Measurements from ENCODE around the gene PDZD2. TPM values are rescaled to one million over a fixed set of nuclear protein-coding genes. Genes with fewer than 3 reads are reported as not detected.

Gene PDZD2
- total RNA-seq, 1 donor from 2014 or later = 4.3 TPM

DNA sequence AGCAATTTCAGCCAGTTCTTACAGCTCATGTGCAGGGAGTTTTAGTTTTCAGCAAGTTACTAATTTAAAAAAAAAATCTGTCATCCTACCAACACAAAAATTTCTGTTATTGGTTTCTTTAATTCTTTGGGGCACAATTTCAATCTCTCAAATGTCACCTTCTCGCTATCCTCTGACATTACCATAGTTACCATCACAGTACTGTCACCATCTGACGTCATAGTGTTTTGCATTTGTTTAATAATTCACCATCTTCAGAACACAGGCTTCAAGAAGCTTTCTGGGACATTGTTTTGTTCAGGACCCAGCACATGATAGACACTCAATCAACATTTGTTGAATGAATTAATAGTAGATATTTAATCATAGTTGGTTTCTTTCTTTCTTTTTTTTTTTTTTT is 155.1 kb downstream of the PDZD2 start:
- Mint-ChIP-seq H3K9me3 (peaks cover 5% of the 10 kb centered on the region), H3K4me1 (ENCODE audit: unreplicated experiment) (no peaks in the 10 kb centered on the region), H3K4me3 (no peak overlapping the region), H3K27ac (no peak overlapping the region), H3K36me3 (no peaks in the 10 kb centered on the region), H3K27me3 (peaks cover 3% of the 10 kb centered on the region)
- DNase-seq (ENCODE audit: extremely low spot score, unreplicated experiment) = no peak
- TF ChIP-seq, protein P1, sequence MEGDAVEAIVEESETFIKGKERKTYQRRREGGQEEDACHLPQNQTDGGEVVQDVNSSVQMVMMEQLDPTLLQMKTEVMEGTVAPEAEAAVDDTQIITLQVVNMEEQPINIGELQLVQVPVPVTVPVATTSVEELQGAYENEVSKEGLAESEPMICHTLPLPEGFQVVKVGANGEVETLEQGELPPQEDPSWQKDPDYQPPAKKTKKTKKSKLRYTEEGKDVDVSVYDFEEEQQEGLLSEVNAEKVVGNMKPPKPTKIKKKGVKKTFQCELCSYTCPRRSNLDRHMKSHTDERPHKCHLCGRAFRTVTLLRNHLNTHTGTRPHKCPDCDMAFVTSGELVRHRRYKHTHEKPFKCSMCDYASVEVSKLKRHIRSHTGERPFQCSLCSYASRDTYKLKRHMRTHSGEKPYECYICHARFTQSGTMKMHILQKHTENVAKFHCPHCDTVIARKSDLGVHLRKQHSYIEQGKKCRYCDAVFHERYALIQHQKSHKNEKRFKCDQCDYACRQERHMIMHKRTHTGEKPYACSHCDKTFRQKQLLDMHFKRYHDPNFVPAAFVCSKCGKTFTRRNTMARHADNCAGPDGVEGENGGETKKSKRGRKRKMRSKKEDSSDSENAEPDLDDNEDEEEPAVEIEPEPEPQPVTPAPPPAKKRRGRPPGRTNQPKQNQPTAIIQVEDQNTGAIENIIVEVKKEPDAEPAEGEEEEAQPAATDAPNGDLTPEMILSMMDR (conservative IDR thresholded peaks at IDR 0.05) = no peak

DNA sequence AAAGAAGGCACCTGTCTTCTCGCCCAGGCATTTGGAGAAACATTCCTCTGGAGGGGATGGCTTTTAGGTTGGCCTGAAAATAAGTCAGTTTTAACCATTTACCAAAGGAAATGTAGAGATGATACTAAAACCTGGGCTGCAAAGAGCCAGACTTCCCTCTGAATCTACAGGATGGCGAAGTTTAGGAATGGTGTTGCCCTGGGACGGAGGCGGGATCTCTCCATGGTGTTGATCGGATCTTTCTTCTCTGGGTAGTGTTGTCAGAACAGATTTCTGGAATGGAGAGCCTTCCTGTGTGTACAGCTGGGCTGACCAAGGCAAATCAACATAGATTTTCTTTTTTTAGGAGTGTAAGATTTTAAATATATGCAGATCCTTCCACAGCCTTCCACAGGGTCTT is 159.2 kb downstream of the PDZD2 start:
- TF ChIP-seq, protein P1 (conservative IDR thresholded peaks at IDR 0.05) = no peak
- Mint-ChIP-seq H3K4me3 (no peak overlapping the region), H3K9me3 (peaks cover 8% of the 10 kb centered on the region), H3K36me3 (no peaks in the 10 kb centered on the region), H3K4me1 (ENCODE audit: unreplicated experiment) (no peaks in the 10 kb centered on the region), H3K27ac (no peak overlapping the region), H3K27me3 (peaks cover 3% of the 10 kb centered on the region)
- DNase-seq (ENCODE audit: extremely low spot score, unreplicated experiment) = no peak

DNA sequence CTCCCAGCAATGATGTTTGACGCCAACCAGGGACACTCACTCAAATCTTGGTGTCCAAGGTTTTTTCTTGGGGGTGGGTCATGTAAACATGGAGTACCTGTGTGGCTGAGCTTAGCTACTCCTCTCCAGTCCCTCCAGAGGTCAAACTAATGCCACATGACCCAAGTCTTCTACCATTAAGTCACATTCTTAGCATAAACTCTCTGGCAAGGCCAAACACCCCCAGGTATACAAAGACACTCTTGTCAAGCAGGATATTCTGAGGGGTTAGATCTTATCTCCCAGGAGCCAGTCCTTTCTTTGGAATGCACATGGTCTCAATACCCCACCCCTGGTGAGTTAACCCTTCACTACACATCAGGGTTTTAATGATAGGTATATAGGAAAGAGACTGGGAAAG is 161.4 kb downstream of the PDZD2 start:
- TF ChIP-seq, protein P1 (conservative IDR thresholded peaks at IDR 0.05) = no peak
- Mint-ChIP-seq H3K36me3 (no peaks in the 10 kb centered on the region), H3K4me3 (no peak overlapping the region), H3K27me3 (peaks cover 3% of the 10 kb centered on the region), H3K9me3 (peaks cover 8% of the 10 kb centered on the region), H3K4me1 (ENCODE audit: unreplicated experiment) (no peaks in the 10 kb centered on the region), H3K27ac (no peak overlapping the region)
- DNase-seq (ENCODE audit: extremely low spot score, unreplicated experiment) = no peak

DNA sequence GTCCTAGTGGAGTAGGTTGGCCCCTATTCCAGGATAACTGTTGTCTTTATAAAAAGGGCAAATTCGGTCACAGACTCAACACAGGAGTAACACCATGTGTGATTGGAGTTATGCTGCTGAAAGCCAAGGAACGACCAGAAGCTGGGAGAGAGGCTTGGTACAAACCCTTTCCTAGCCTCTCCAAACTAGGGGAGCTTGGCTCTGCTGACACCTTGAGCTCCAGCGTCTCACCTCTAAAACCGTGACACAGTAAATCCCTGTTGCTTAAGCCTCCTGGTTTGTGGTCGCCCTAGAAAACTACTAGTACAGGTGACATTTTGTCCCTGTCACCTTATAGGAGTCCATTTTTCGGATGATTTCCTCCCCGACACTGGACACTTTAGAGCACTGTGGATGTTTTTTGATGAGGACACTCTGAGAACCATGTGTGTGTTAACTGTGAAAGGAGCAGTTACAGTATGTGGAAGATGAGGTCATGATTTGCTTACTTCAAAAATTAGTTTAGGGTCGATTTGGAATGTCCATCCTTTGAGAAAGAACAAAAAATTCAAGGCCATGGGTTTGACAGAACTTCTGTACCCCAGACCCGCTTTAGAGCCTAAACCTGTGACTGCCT is 167.0 kb downstream of the PDZD2 start:
- Mint-ChIP-seq H3K27ac (no peak overlapping the region), H3K27me3 (no peaks in the 10 kb centered on the region), H3K4me3 (no peak overlapping the region), H3K4me1 (ENCODE audit: unreplicated experiment) (peaks cover 10% of the 10 kb centered on the region), H3K36me3 (no peaks in the 10 kb centered on the region), H3K9me3 (peaks cover under 1% of the 10 kb centered on the region)
- TF ChIP-seq, protein P1 (conservative IDR thresholded peaks at IDR 0.05) = no peak
- no peak for DNase-seq (ENCODE audit: extremely low spot score, unreplicated experiment)

DNA sequence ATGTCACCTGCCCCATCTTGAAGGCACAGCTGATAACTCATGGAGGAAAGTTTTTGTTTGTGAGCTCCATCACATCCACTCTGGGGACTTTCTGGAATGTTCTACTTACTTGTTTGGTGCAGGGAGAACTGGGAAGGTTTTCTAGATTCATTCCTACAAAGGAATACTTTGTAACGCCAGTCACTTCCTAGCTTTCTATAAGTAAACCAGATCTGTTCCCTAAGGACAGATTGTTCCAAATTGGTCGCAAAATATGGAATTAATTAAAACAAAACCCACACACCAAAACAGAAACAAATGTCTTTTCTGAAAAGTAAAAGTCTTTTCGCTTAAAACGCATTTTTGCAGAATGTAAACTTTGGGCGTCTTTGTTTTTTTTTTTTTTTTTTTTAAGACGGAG is 167.6 kb downstream of the PDZD2 start:
- no peak overlapping the region for H3K4me3 Mint-ChIP-seq
- peaks cover 10% of the 10 kb centered on the region for H3K4me1 Mint-ChIP-seq (ENCODE audit: unreplicated experiment)
- no peaks in the 10 kb centered on the region for H3K27me3 Mint-ChIP-seq
- no peaks in the 10 kb centered on the region for H3K9me3 Mint-ChIP-seq
- DNase-seq (ENCODE audit: extremely low spot score, unreplicated experiment) = no peak
- H3K27ac Mint-ChIP-seq = no peak overlapping the region
- no peaks in the 10 kb centered on the region for H3K36me3 Mint-ChIP-seq
- TF ChIP-seq, protein P1 (conservative IDR thresholded peaks at IDR 0.05) = no peak
